ENCODE data around the gene TRIM31. TPM values are rescaled to one million over a fixed set of nuclear protein-coding genes. Genes with fewer than 3 reads are reported as not detected.

TRIM31 gene
- total RNA-seq, 2 donors from 2014 or later, result not detected

GRCh38 chr6:30071858-30072257 is 41.0 kb downstream of the TRIM31 start:
- peak overlapping the region; percentile 18 for H3K4me3 Mint-ChIP-seq
- H3K9me3 ChIP-seq (ENCODE audit: control insufficient read depth, low read length), result no peaks in the 10 kb centered on the region
- H3K4me3 ChIP-seq (ENCODE audit: low read length), result no peak overlapping the region
- H3K9ac ChIP-seq (ENCODE audit: extremely low read depth, low read length, poor library complexity, severe bottlenecking), result no peak overlapping the region
- peaks cover 3% of the 10 kb centered on the region for H3K4me1 ChIP-seq (ENCODE audit: control insufficient read depth, insufficient read depth, low read length)
- no peak overlapping the region for H3K27ac ChIP-seq (ENCODE audit: low read depth, low read length)
- TF ChIP-seq CTCF (conservative IDR thresholded peaks at IDR 0.05), result no peak
- H3K36me3 Mint-ChIP-seq (ENCODE audit: low read depth), result peaks cover 2% of the 10 kb centered on the region
- peaks cover 23% of the 10 kb centered on the region for H3K4me1 Mint-ChIP-seq
- WGBS, 2 experiments (ENCODE audit: insufficient coverage in 1 of 2, insufficient read length in 1 of 2), result 45 to 57% methylated on average over 2 to 3 of the region's 3 CpGs
- no peak overlapping the region for H3K27ac Mint-ChIP-seq
- H3K36me3 ChIP-seq (ENCODE audit: control insufficient read depth, insufficient read depth, low read length), result peaks cover 6% of the 10 kb centered on the region
- peaks cover 74% of the 10 kb centered on the region for H3K27me3 ChIP-seq (ENCODE audit: control insufficient read depth, insufficient read depth, low read length, poor library complexity, severe bottlenecking)
- H3K27me3 Mint-ChIP-seq (ENCODE audit: insufficient read depth), result peaks cover 76% of the 10 kb centered on the region
- no peaks in the 10 kb centered on the region for H3K9me3 Mint-ChIP-seq
- DNase-seq, result no peak

- peaks cover 68% of the 10 kb centered on the region for H3K27me3 ChIP-seq (ENCODE audit: control insufficient read depth, insufficient read depth, low read length, poor library complexity, severe bottlenecking)
Measured at GRCh38 chr6:30071081-30071818, 41.6 kb downstream of the TRIM31 start.

GRCh38 chr6:30067460-30068139 is 45.3 kb downstream of the TRIM31 start:
- no peaks in the 10 kb centered on the region for H3K9me3 ChIP-seq (ENCODE audit: control insufficient read depth, low read length)
- H3K27ac ChIP-seq (ENCODE audit: low read depth, low read length), result peak overlapping the region; percentile 90
- Mint-ChIP-seq H3K27me3 (ENCODE audit: insufficient read depth) (peaks cover 34% of the 10 kb centered on the region), H3K9me3 (no peaks in the 10 kb centered on the region), H3K36me3 (ENCODE audit: low read depth) (peaks cover 12% of the 10 kb centered on the region), H3K4me3 (peak overlapping the region; percentile 80), H3K27ac (peak overlapping the region; percentile 97), H3K4me1 (peaks cover 19% of the 10 kb centered on the region)
- 18 to 50% methylated on average over 3 to 8 of the region's 8 CpGs for WGBS, 2 experiments (ENCODE audit: insufficient coverage in 1 of 2, insufficient read length in 1 of 2)
- no peaks in the 10 kb centered on the region for H3K4me1 ChIP-seq (ENCODE audit: control insufficient read depth, insufficient read depth, low read length)
- TF ChIP-seq CTCF (conservative IDR thresholded peaks at IDR 0.05), result no peak
- peak overlapping the region; percentile 45 for H3K9ac ChIP-seq (ENCODE audit: extremely low read depth, low read length, poor library complexity, severe bottlenecking)
- DNase-seq, result no peak
- H3K27me3 ChIP-seq (ENCODE audit: control insufficient read depth, insufficient read depth, low read length, poor library complexity, severe bottlenecking), result peaks cover 32% of the 10 kb centered on the region
- H3K36me3 ChIP-seq (ENCODE audit: control insufficient read depth, insufficient read depth, low read length), result peaks cover 15% of the 10 kb centered on the region
- peak overlapping the region; percentile 89 for H3K4me3 ChIP-seq (ENCODE audit: low read length)

More at GRCh38 chr6:30071081-30071818, 41.6 kb downstream of the TRIM31 start:
- 17 to 21% methylated on average over 21 to 68 of the region's 68 CpGs for WGBS, 2 experiments (ENCODE audit: insufficient coverage in 1 of 2, insufficient read length in 1 of 2)
- Mint-ChIP-seq H3K36me3 (ENCODE audit: low read depth) (peaks cover 2% of the 10 kb centered on the region), H3K27ac (no peak overlapping the region), H3K9me3 (no peaks in the 10 kb centered on the region), H3K4me3 (peak overlapping the region; percentile 18), H3K4me1 (peaks cover 25% of the 10 kb centered on the region), H3K27me3 (ENCODE audit: insufficient read depth) (peaks cover 70% of the 10 kb centered on the region)
- H3K36me3 ChIP-seq (ENCODE audit: control insufficient read depth, insufficient read depth, low read length), result peaks cover 6% of the 10 kb centered on the region
- H3K4me3 ChIP-seq (ENCODE audit: low read length), result no peak overlapping the region
- H3K4me1 ChIP-seq (ENCODE audit: control insufficient read depth, insufficient read depth, low read length), result peaks cover 3% of the 10 kb centered on the region
- peak; percentile 73 for DNase-seq
- no peak overlapping the region for H3K9ac ChIP-seq (ENCODE audit: extremely low read depth, low read length, poor library complexity, severe bottlenecking)
- peak; percentile 55 for TF ChIP-seq CTCF (conservative IDR thresholded peaks at IDR 0.05)
- H3K27ac ChIP-seq (ENCODE audit: low read depth, low read length), result no peak overlapping the region
- no peaks in the 10 kb centered on the region for H3K9me3 ChIP-seq (ENCODE audit: control insufficient read depth, low read length)

All from endodermal cell (in vitro differentiated cells).